Mucosa of descending colon (tissue), 3 donors: ENCODE measurements around the gene MAN2C1. TPM values are rescaled to one million over a fixed set of nuclear protein-coding genes. Genes with fewer than 3 reads are reported as not detected.

Experiments
- ATAC-seq: fragments of 200-7000 bp; cut with Tn5 transposase; one replicate; pipeline ENCODE4 v1.9.1; 2020; ENCODE audit warnings: mild to moderate bottlenecking, moderate library complexity
- DNase-seq, 3 donors: peaks; one replicate each; pipeline ENCODE4 v3.0.0-alpha.2; 2020
- H3K36me3 ChIP-seq: fragments of 200-600 bp; one replicate; pipeline ENCODE4 v1.8.0; 2021; ENCODE audit warnings: low read depth, mild to moderate bottlenecking
- H3K4me1 ChIP-seq: fragments of 200-600 bp; one replicate; pipeline ENCODE4 v1.8.0; 2021; ENCODE audit warnings: low read depth, mild to moderate bottlenecking
- H3K4me3 ChIP-seq: fragments of 200-600 bp; one replicate; pipeline ENCODE4 v1.8.0; 2021; ENCODE audit warnings: mild to moderate bottlenecking
- H3K9me3 ChIP-seq: fragments of 200-600 bp; one replicate; pipeline ENCODE4 v1.8.0; 2021; ENCODE audit warnings: mild to moderate bottlenecking
- intact Hi-C, 2 donors: fragments of 100-400 bp; cut with DNase I in 1 of 2; cut with micrococcal nuclease in 1 of 2; formaldehyde crosslinking; loops; one replicate each; pipeline versions ENCODE4 v1.11.0 to v1.11.1; 2022; cut with DNase I, micrococcal nuclease
- total RNA-seq, 3 donors: library from RNA; stranded (reverse); fragmentation: NEBNext Ultra II Directional in 2 of 3; extraction: Animal tissue kit (Norgen Biotek cat#: 25700) in 2 of 3; gene quantifications; one replicate each; pipeline versions ENCODE4 v1.2.1 to v1.2.4, GENCODE V29; 2021 to 2023
- TF ChIP-seq, protein P1 (sequence below): fragments of 200-600 bp; IDR thresholded peaks from one replicate; pipeline ENCODE4 v1.8.0; 2022; ENCODE audit warnings: antibody characterized with exemption, mild to moderate bottlenecking
- donor health status: DM: no; HTN: no; CAD: no; lungs with moderate emphysema.
- donor health status: DM: no; HTN: no; CAD: no.
- donor health status: DM: no; HTN: yes; CAD: no.

Gene MAN2C1
- total RNA-seq, 3 donors from 2014 or later: 192 to 239 (median 217) TPM

- intact Hi-C loops: no loop called here
- TF ChIP-seq, protein P1, sequence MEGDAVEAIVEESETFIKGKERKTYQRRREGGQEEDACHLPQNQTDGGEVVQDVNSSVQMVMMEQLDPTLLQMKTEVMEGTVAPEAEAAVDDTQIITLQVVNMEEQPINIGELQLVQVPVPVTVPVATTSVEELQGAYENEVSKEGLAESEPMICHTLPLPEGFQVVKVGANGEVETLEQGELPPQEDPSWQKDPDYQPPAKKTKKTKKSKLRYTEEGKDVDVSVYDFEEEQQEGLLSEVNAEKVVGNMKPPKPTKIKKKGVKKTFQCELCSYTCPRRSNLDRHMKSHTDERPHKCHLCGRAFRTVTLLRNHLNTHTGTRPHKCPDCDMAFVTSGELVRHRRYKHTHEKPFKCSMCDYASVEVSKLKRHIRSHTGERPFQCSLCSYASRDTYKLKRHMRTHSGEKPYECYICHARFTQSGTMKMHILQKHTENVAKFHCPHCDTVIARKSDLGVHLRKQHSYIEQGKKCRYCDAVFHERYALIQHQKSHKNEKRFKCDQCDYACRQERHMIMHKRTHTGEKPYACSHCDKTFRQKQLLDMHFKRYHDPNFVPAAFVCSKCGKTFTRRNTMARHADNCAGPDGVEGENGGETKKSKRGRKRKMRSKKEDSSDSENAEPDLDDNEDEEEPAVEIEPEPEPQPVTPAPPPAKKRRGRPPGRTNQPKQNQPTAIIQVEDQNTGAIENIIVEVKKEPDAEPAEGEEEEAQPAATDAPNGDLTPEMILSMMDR: no peak
- Histone ChIP-seq H3K4me3 (no peak overlapping the region), H3K9me3 (no peaks in the 10 kb centered on the region), H3K4me1 (no peaks in the 10 kb centered on the region), H3K36me3 (no peaks in the 10 kb centered on the region)
- DNase-seq (no peak), ATAC-seq (no peak)
These were observed 11.9 kb downstream of the MAN2C1 start for GRCh38 chr15:75356517-75356916.

GRCh38 chr15:75356006-75356405 is 12.4 kb downstream of the MAN2C1 start:
- TF ChIP-seq, protein P1: no peak
- DNase-seq (peak in 1 of 3 donors; percentile 53), ATAC-seq (no peak)
- Histone ChIP-seq H3K4me1 (no peaks in the 10 kb centered on the region), H3K36me3 (no peaks in the 10 kb centered on the region), H3K4me3 (no peak overlapping the region), H3K9me3 (no peaks in the 10 kb centered on the region)
- intact Hi-C loops: no loop called here

GRCh38 chr15:75355369-75355768 is 13.0 kb downstream of the MAN2C1 start:
- TF ChIP-seq, protein P1: no peak
- Histone ChIP-seq H3K4me3 (no peak overlapping the region), H3K36me3 (no peaks in the 10 kb centered on the region), H3K9me3 (no peaks in the 10 kb centered on the region), H3K4me1 (no peaks in the 10 kb centered on the region)
- intact Hi-C loops: no loop called here
- DNase-seq (no peak), ATAC-seq (no peak)

DNA sequence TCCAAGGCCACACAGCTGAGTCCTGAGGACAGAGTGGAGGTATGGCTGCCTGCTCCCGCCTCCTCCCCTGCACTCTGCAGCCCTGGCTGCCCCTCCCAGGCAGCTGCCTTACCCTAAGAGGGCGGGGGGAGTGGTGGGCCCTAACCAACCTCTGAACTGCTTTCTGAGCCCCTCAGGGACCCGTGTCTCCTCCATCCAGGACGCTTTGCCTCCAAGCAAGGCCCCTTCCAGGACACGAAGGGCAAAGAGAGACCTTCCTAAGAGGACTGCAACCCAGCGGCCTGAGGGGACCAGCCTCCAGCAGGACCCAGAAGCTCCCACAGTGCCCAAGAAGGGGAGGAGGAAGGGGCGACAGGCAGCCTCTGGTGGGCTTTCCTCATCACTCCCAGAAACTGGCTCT is 14.0 kb downstream of the MAN2C1 start:
- TF ChIP-seq, protein P1: no peak
- ATAC-seq (no peak), DNase-seq (no peak)
- Histone ChIP-seq H3K9me3 (no peaks in the 10 kb centered on the region), H3K4me1 (no peaks in the 10 kb centered on the region), H3K4me3 (no peak overlapping the region), H3K36me3 (no peaks in the 10 kb centered on the region)
- intact Hi-C loops: no loop called here

DNA sequence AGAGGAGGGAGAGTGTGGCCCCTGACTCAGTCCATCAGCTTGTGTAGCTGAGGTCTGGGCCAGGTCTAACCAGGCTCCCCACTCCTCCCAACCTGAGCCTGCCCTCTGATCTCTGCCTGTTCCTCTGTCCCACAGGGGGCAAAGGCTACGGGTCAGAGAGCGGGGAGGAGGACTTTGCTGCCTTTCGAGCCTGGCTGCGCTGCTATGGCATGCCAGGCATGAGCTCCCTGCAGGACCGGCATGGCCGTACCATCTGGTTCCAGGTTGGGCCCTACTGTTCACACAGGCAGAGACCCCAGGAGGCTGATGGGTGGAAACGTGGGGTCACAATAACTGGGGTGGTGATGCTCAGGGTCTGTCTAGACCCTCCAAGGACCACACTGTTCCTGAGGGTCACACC is 14.8 kb downstream of the MAN2C1 start:
- DNase-seq: no peak
- intact Hi-C loops: no loop called here

More for the DNA sequence above, 14.8 kb downstream of the MAN2C1 start:
- no peak overlapping the region for H3K4me3 ChIP-seq
- H3K4me1 ChIP-seq: peaks cover 4% of the 10 kb centered on the region
- TF ChIP-seq, protein P1: no peak
- H3K36me3 ChIP-seq: no peaks in the 10 kb centered on the region
- H3K9me3 ChIP-seq: no peaks in the 10 kb centered on the region
- ATAC-seq: no peak
